Measurements from ENCODE around the gene MRPL23. TPM values are rescaled to one million over a fixed set of nuclear protein-coding genes. Genes with fewer than 3 reads are reported as not detected.

Gene MRPL23
- total RNA-seq, 1 experiment from 2014 or later, result 83.8 TPM

DNA sequence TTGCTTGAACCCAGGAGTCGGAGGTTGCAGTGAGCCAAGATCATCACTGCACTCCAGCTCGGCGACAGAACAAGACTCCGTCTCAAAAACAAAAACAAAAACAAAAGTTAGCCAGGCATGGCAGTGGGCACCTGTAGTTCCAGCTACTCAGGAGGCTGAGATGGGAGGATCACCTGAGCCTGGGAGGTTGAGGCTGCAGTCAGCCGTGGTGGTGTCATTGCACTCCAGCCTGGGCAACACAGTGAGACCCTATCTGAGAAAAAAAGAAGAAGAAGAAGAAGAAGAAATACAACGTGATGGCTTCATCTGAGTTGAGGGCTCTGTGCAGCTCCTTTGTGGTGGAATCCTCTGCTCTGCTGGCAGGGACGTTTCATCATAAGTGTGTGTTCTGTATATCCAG is 37.6 kb upstream of the MRPL23 start:
- no TSS peak for BruUV-seq (replicated peaks)
- POLR2A ChIA-PET (ENCODE audit: low non-redundant PET), result no interaction called here
- Histone ChIP-seq H3K4me1 (ENCODE audit: insufficient read depth, low read length, poor library complexity, severe bottlenecking) (no peaks in the 10 kb centered on the region), H3K27me3 (replicated peaks; ENCODE audit: insufficient read depth, low read depth, low read length, poor library complexity) (no peaks in the 10 kb centered on the region), H3K9me3 (ENCODE audit: low read depth, low read length, poor library complexity, severe bottlenecking) (no peaks in the 10 kb centered on the region), H3K4me3 (ENCODE audit: low read depth, low read length, poor library complexity, severe bottlenecking) (no peak overlapping the region), H3K36me3 (ENCODE audit: insufficient read depth, low read length, poor library complexity, severe bottlenecking) (no peaks in the 10 kb centered on the region), H3K27ac (ENCODE audit: low read depth, low read length, poor library complexity, severe bottlenecking) (no peak overlapping the region)
- no peak for TF ChIP-seq EZH2 (IDR thresholded peaks at IDR 0.05; ENCODE audit: borderline replicate concordance, low read depth, low read length, poor library complexity, severe bottlenecking)
- TF ChIP-seq CTCF (conservative IDR thresholded peaks at IDR 0.05; ENCODE audit: low read depth, low read length), result no peak
- CTCF ChIA-PET, result no interaction called here
- no peak for DNase-seq (ENCODE audit: low spot score)
- intact Hi-C loops (cut with micrococcal nuclease; ENCODE audit: unreplicated experiment), result no loop called here

GRCh38 chr11:1912289-1912878 is 34.7 kb upstream of the MRPL23 start:
- Histone ChIP-seq H3K27ac (ENCODE audit: low read depth, low read length, poor library complexity, severe bottlenecking) (no peak overlapping the region), H3K27me3 (replicated peaks; ENCODE audit: insufficient read depth, low read depth, low read length, poor library complexity) (no peaks in the 10 kb centered on the region), H3K36me3 (ENCODE audit: insufficient read depth, low read length, poor library complexity, severe bottlenecking) (no peaks in the 10 kb centered on the region), H3K9me3 (ENCODE audit: low read depth, low read length, poor library complexity, severe bottlenecking) (no peaks in the 10 kb centered on the region), H3K4me1 (ENCODE audit: insufficient read depth, low read length, poor library complexity, severe bottlenecking) (no peaks in the 10 kb centered on the region), H3K4me3 (ENCODE audit: low read depth, low read length, poor library complexity, severe bottlenecking) (no peak overlapping the region)
- POLR2A ChIA-PET (ENCODE audit: low non-redundant PET), result no interaction called here
- intact Hi-C loops (cut with micrococcal nuclease; ENCODE audit: unreplicated experiment), result no loop called here
- no peak for TF ChIP-seq EZH2 (IDR thresholded peaks at IDR 0.05; ENCODE audit: borderline replicate concordance, low read depth, low read length, poor library complexity, severe bottlenecking)
- TF ChIP-seq CTCF (conservative IDR thresholded peaks at IDR 0.05; ENCODE audit: low read depth, low read length), result no peak
- no peak for DNase-seq (ENCODE audit: low spot score)
- CTCF ChIA-PET, result no interaction called here
- no TSS peak for BruUV-seq (replicated peaks)

- H3K27me3 ChIP-seq (replicated peaks; ENCODE audit: insufficient read depth, low read depth, low read length, poor library complexity), result no peaks in the 10 kb centered on the region
- no peak overlapping the region for H3K4me3 ChIP-seq (ENCODE audit: low read depth, low read length, poor library complexity, severe bottlenecking)
- no TSS peak for BruUV-seq (replicated peaks)
- ChIA-PET CTCF (no interaction called here), POLR2A (ENCODE audit: low non-redundant PET) (no interaction called here)
- DNase-seq (ENCODE audit: low spot score), result no peak
- no peak overlapping the region for H3K27ac ChIP-seq (ENCODE audit: low read depth, low read length, poor library complexity, severe bottlenecking)
- no peaks in the 10 kb centered on the region for H3K9me3 ChIP-seq (ENCODE audit: low read depth, low read length, poor library complexity, severe bottlenecking)
- no peak for TF ChIP-seq CTCF (conservative IDR thresholded peaks at IDR 0.05; ENCODE audit: low read depth, low read length)
- no peak for TF ChIP-seq EZH2 (IDR thresholded peaks at IDR 0.05; ENCODE audit: borderline replicate concordance, low read depth, low read length, poor library complexity, severe bottlenecking)
- H3K4me1 ChIP-seq (ENCODE audit: insufficient read depth, low read length, poor library complexity, severe bottlenecking), result no peaks in the 10 kb centered on the region
- no peaks in the 10 kb centered on the region for H3K36me3 ChIP-seq (ENCODE audit: insufficient read depth, low read length, poor library complexity, severe bottlenecking)
- intact Hi-C loops (cut with micrococcal nuclease; ENCODE audit: unreplicated experiment), result no loop called here
Observed at GRCh38 chr11:1913271-1914060, 33.7 kb upstream of the MRPL23 start.
